Common myeloid progenitor, CD34-positive (primary cell): ENCODE data around the gene PRKCE.

Experiments used
- CTCF ChIA-PET: fragments of 350-600 bp; sonication (Branson Sonifier 250); formaldehyde crosslinking; loops from one replicate; lab custom pipeline; 2021; ENCODE audit warnings: antibody characterized with exemption; lab: Charles Lee
- POLR2A ChIA-PET: fragments of 350-600 bp; sonication (Branson Sonifier 250); formaldehyde crosslinking; loops from one replicate; lab custom pipeline; 2021; ENCODE audit warnings: antibody characterized with exemption; lab: Charles Lee
- DNase-seq, 3 donors: peaks; one replicate each; pipeline versions ENCODE4 v3.0.0 to v3.0.0-alpha.2; 2013
- H3K27ac ChIP-seq, 2 experiments: 1 replicate in 1 of 2; 2 replicates in 1 of 2; pipeline ENCODE4 v1.7.0; 2013; ENCODE audit warnings: inconsistent platforms in 2 of 2, low read length in 2 of 2, mild to moderate bottlenecking in 2 of 2, low read depth in 1 of 2, moderate library complexity in 1 of 2; ENCODE audit not compliant: severe bottlenecking in 2 of 2, insufficient read depth in 1 of 2, poor library complexity in 1 of 2
- H3K27me3 ChIP-seq, 5 experiments: replicated peaks in 2 of 5; 1 replicate in 3 of 5; 2 replicates in 2 of 5; pipeline versions ENCODE4 v1.6.1 to v1.7.0; 2013; ENCODE audit warnings: low read length in 4 of 5, mild to moderate bottlenecking in 2 of 5, moderate library complexity in 2 of 5, inconsistent platforms in 1 of 5; ENCODE audit not compliant: insufficient read depth in 5 of 5, control insufficient read depth in 4 of 5
- H3K36me3 ChIP-seq, 4 experiments: 1 replicate in 2 of 4; 2 replicates in 2 of 4; pipeline versions ENCODE4 v1.6.1 to v1.7.0; 2013; ENCODE audit warnings: low read length in 3 of 4, control low read depth in 1 of 4, mild to moderate bottlenecking in 1 of 4; ENCODE audit not compliant: control insufficient read depth in 4 of 4, insufficient read depth in 4 of 4
- H3K4me1 ChIP-seq, 4 experiments: 1 replicate in 3 of 4; 2 replicates in 1 of 4; pipeline versions ENCODE4 v1.6.1 to v1.7.1; 2013; ENCODE audit warnings: low read length in 3 of 4, mild to moderate bottlenecking in 3 of 4, control low read depth in 1 of 4, inconsistent platforms in 1 of 4, moderate library complexity in 1 of 4; ENCODE audit not compliant: control insufficient read depth in 4 of 4, insufficient read depth in 4 of 4; ENCODE audit errors: control extremely low read depth in 1 of 4
- H3K4me3 ChIP-seq, 7 experiments: 1 replicate in 4 of 7; 2 replicates in 3 of 7; pipeline versions ENCODE4 v1.5.1 to v1.7.0; 2013; ENCODE audit warnings: mild to moderate bottlenecking in 7 of 7, low read length in 6 of 7, moderate library complexity in 6 of 7, inconsistent platforms in 2 of 7, low read depth in 2 of 7, control low read depth in 1 of 7; ENCODE audit not compliant: insufficient read depth in 4 of 7, control insufficient read depth in 1 of 7; ENCODE audit errors: extremely low read depth in 1 of 7
- H3K9me3 ChIP-seq, 5 experiments: 1 replicate in 4 of 5; 2 replicates in 1 of 5; pipeline versions ENCODE4 v1.6.1 to v1.7.1; 2013; ENCODE audit warnings: low read length in 4 of 5, mild to moderate bottlenecking in 2 of 5, inconsistent platforms in 1 of 5, low read depth in 1 of 5, moderate library complexity in 1 of 5; ENCODE audit not compliant: control insufficient read depth in 4 of 5, insufficient read depth in 2 of 5; ENCODE audit errors: control extremely low read depth in 1 of 5
- WGBS: methylation state at CpG from one replicate; pipeline ENCODE4 v1.1.5; 2013; ENCODE audit not compliant: insufficient coverage; 5-methylcytosine and 5-hydroxymethylcytosine counted together

Gene PRKCE

DNA sequence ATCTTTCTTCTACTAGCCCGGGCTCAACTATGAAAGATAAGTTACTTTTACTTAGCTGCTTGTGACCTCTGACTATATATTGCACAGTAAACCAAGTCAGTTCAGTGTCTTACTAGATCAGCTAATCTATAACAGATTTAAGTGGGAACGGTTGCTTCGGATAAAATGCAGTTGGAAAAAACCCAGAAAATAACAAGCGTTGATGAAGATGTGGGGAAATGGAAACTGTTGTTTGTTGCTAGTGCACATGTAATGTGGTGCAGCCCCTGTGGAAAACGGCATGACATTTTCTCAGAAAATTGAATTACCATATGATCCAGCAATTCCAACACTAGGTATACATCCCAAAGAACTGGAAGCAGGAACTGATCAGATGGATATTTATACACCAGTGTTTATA, 248.5 kb downstream of the PRKCE start:
- DNase-seq, result no peak
- Histone ChIP-seq H3K27ac (no peak overlapping the region), H3K27me3 (no peaks in the 10 kb centered on the region), H3K36me3 (peaks cover 0 to 2% (median 0%) of the 10 kb centered on the region in 4 experiments), H3K4me1 (peaks cover 0 to 22% (median 7%) of the 10 kb centered on the region in 4 experiments), H3K4me3 (no peak overlapping the region), H3K9me3 (no peaks in the 10 kb centered on the region)
- CTCF ChIA-PET, result no interaction called here
- POLR2A ChIA-PET, result no interaction called here
- no CpG with 5 or more reads among the region's 5 CpGs for WGBS

- peaks cover 0 to 14% (median 0%) of the 10 kb centered on the region in 4 experiments for H3K4me1 ChIP-seq
- CTCF ChIA-PET, result no interaction called here
- no peak for DNase-seq
- peaks cover 0 to 2% (median 0%) of the 10 kb centered on the region in 4 experiments for H3K36me3 ChIP-seq
- no peak overlapping the region for H3K27ac ChIP-seq
- WGBS, result 100% methylated on average over 5 of the region's 7 CpGs
- H3K9me3 ChIP-seq, result no peaks in the 10 kb centered on the region
- POLR2A ChIA-PET, result no interaction called here
- no peaks in the 10 kb centered on the region for H3K27me3 ChIP-seq
- no peak overlapping the region for H3K4me3 ChIP-seq
These were observed 250.1 kb downstream of the PRKCE start for GRCh38 chr2:45901468-45902032.

DNA sequence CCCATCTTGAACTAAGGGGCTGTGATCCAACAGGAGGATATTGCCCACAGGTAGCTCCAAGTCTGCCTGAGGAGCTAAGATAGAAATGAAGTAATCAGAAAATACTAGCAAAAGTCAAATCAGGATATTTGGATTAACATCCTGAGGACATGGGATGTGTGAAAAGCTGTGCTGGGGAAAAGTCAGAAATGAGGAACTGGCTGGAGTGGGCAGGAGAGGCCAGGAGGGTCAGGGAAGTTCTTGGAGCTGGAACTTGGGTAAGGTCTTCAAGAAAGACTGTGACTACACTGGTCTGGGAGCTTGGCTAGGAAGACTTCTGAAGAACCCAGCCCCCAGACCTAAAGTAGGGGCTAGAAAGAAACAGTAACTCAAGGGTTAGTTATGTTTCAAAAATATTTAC, 250.9 kb downstream of the PRKCE start:
- DNase-seq, result no peak
- no peaks in the 10 kb centered on the region for H3K27me3 ChIP-seq
- H3K4me3 ChIP-seq, result no peak overlapping the region
- ChIA-PET CTCF (interaction anchor here (1.6 kb wide), 1 partner anchor 16 kb away, joined by 4 read pairs; no protein-coding TSS in a partner anchor), POLR2A (interaction anchor here (0.5 kb wide), 1 partner anchor 71 kb away, joined by 3 read pairs; no protein-coding TSS in a partner anchor)
- peaks cover 0 to 11% (median 0%) of the 10 kb centered on the region in 4 experiments for H3K4me1 ChIP-seq
- H3K36me3 ChIP-seq, result peaks cover 0 to 2% (median 0%) of the 10 kb centered on the region in 4 experiments
- H3K27ac ChIP-seq, result no peak overlapping the region
- no peaks in the 10 kb centered on the region for H3K9me3 ChIP-seq

GRCh38 chr2:45902781-45903375, 251.4 kb downstream of the PRKCE start:
- ChIA-PET POLR2A (interaction anchor here (0.5 kb wide), 1 partner anchor 71 kb away, joined by 3 read pairs; no protein-coding TSS in a partner anchor), CTCF (interaction anchor here (1.1 to 1.6 kb wide), 2 partner anchors 15 kb away, joined by 3 to 4 read pairs; no protein-coding TSS in a partner anchor)
- Histone ChIP-seq H3K4me1 (peaks cover 0 to 6% (median 0%) of the 10 kb centered on the region in 4 experiments), H3K36me3 (peaks cover 0 to 2% (median 0%) of the 10 kb centered on the region in 4 experiments), H3K4me3 (no peak overlapping the region), H3K27me3 (no peaks in the 10 kb centered on the region), H3K9me3 (no peaks in the 10 kb centered on the region), H3K27ac (no peak overlapping the region)
- WGBS, result 100% methylated on average over 1 of the region's 2 CpGs
- DNase-seq, result no peak

DNA sequence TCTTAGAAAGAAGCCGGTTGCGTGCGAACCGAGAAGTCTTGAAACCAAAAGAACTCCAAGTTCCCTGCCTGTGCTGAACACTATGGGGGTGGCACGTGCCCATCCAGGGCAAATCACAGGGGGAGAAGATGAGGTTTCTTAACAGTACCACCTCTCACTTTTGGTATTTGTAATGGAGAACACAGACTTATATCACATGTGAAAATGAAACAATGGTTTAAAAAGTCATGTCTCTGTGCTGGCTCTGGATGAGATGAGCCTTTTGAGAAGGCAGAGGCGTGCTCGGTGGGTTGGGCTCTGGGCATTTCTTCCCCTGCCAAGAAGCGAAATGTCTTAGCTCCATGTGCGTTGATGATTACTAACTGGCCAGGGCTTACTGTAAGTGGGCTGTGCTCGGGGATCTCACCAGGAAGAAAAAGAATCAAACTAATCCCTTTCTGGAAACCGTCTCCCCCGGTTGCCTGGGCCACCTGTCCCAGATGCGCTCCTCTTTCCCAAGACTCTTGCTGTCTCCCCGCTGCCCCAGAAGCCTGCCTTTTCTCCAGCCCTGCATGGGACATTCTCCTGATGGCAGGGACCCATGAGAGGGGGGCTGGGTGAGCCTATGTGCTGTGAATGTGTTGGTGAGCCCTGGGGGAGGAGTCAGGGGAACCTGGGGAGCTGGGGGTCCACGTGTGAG, 252.9 kb downstream of the PRKCE start:
- Histone ChIP-seq H3K4me1 (peaks cover 0 to 6% (median 3%) of the 10 kb centered on the region in 4 experiments), H3K27me3 (no peaks in the 10 kb centered on the region), H3K27ac (no peak overlapping the region), H3K36me3 (peaks cover 0 to 2% (median 0%) of the 10 kb centered on the region in 4 experiments), H3K4me3 (no peak overlapping the region), H3K9me3 (no peaks in the 10 kb centered on the region)
- POLR2A ChIA-PET, result no interaction called here
- no peak for DNase-seq
- CTCF ChIA-PET, result interaction anchor here (1.1 kb wide), 2 partner anchors 17 to 258 kb away, joined by 3 read pairs; no protein-coding TSS in a partner anchor
- 94% methylated on average over 10 of the region's 15 CpGs for WGBS

- DNase-seq, result no peak
- WGBS, result 95% methylated on average over 7 of the region's 8 CpGs
- Histone ChIP-seq H3K27ac (no peak overlapping the region), H3K36me3 (peaks cover 0 to 2% (median 0%) of the 10 kb centered on the region in 4 experiments), H3K4me1 (peaks cover 0 to 13% (median 9%) of the 10 kb centered on the region in 4 experiments), H3K9me3 (no peaks in the 10 kb centered on the region), H3K4me3 (no peak overlapping the region), H3K27me3 (no peaks in the 10 kb centered on the region)
- POLR2A ChIA-PET, result no interaction called here
- CTCF ChIA-PET, result interaction anchor here (1.1 to 1.3 kb wide), 2 partner anchors 9 to 259 kb away, joined by 3 to 4 read pairs; no protein-coding TSS in a partner anchor
These were observed 253.6 kb downstream of the PRKCE start for GRCh38 chr2:45904946-45905631.
